HG03575 (cell line): ENCODE results near the gene ACVR2A.
A peak's percentile ranks its signal among the peaks of the same experiment; 100 is the strongest.

Experiments
- ATAC-seq: cut with Tn5 transposase; IDR thresholded peaks from one replicate; pipeline ENCODE4 v1.9.1; 2021; ENCODE audit not compliant: unreplicated experiment, insufficient number of reproducible peaks, low FRiP score; ENCODE audit errors: extremely low read depth

The ACVR2A gene

GRCh38 chr2:147913701-147914480 lies 69.1 kb downstream of the ACVR2A start:
- ATAC-seq, result no peak

- ATAC-seq, result no peak
Observed at GRCh38 chr2:147916067-147916466, 71.2 kb downstream of the ACVR2A start.

- no peak for ATAC-seq
Observed at GRCh38 chr2:147916723-147917122, 71.9 kb downstream of the ACVR2A start.

- ATAC-seq, result no peak
Observed at GRCh38 chr2:147917161-147917560, 72.3 kb downstream of the ACVR2A start.

GRCh38 chr2:147923846-147924245 lies 79.0 kb downstream of the ACVR2A start:
- no peak for ATAC-seq

GRCh38 chr2:147924647-147925046 lies 79.8 kb downstream of the ACVR2A start:
- no peak for ATAC-seq

- ATAC-seq, result no peak
Observed at GRCh38 chr2:147925886-147926285, 81.1 kb downstream of the ACVR2A start.

GRCh38 chr2:147927053-147927588 lies 82.3 kb downstream of the ACVR2A start:
- no peak for ATAC-seq

GRCh38 chr2:147933931-147934330 lies 89.1 kb downstream of the ACVR2A start:
- ATAC-seq, result no peak

- no peak for ATAC-seq
Observed at GRCh38 chr2:147934881-147935620, 90.2 kb downstream of the ACVR2A start.

GRCh38 chr2:147937744-147938349 lies 93.0 kb downstream of the ACVR2A start:
- ATAC-seq, result peak; percentile 69

GRCh38 chr2:147939313-147939712 lies 94.5 kb downstream of the ACVR2A start:
- ATAC-seq, result no peak

GRCh38 chr2:147945660-147946059 lies 100.8 kb downstream of the ACVR2A start:
- no peak for ATAC-seq

GRCh38 chr2:147952118-147952517 lies 107.3 kb downstream of the ACVR2A start:
- ATAC-seq, result no peak

- no peak for ATAC-seq
Observed at GRCh38 chr2:147968571-147968970, 123.7 kb downstream of the ACVR2A start.

GRCh38 chr2:147976102-147976501 lies 131.3 kb downstream of the ACVR2A start:
- no peak for ATAC-seq

- no peak for ATAC-seq
Observed at GRCh38 chr2:147977679-147978078, 132.8 kb downstream of the ACVR2A start.
